GM12873 (cell line): ENCODE data around the gene ATF3.

Source experiments
- TF ChIP-seq, protein P1 (sequence below): IDR thresholded peaks from 2 replicates; pipeline ENCODE4 v1.5.1; 2012; ENCODE audit warnings: low read depth, mild to moderate bottlenecking, moderate library complexity, low read length, control low read depth; ENCODE audit not compliant: insufficient read depth; ENCODE audit errors: missing control alignments

The ATF3 gene, protein sequence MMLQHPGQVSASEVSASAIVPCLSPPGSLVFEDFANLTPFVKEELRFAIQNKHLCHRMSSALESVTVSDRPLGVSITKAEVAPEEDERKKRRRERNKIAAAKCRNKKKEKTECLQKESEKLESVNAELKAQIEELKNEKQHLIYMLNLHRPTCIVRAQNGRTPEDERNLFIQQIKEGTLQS

DNA sequence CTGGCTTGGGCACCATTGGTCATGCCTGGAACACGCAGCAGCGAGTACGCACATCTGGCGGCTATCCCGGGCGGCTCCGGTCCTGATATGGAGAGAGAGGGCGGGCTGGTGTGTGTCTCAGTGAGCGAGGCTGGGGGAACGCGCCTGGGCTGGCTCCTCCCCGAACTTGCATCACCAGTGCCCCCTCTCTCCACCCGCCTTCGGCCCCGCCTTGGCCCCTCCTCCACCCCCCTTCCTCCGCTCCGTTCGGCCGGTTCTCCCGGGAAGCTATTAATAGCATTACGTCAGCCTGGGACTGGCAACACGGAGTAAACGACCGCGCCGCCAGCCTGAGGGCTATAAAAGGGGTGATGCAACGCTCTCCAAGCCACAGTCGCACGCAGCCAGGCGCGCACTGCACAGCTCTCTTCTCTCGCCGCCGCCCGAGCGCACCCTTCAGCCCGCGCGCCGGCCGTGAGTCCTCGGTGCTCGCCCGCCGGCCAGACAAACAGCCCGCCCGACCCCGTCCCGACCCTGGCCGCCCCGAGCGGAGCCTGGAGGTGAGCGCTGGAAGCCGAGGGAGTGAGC is at the start of gene ATF3:
TSS of gene ATF3 (plus strand) at position 370 of the 567 bp plus-strand sequence. CDS start 6,261 bp downstream, outside the sequence.
- TF ChIP-seq, protein P1, sequence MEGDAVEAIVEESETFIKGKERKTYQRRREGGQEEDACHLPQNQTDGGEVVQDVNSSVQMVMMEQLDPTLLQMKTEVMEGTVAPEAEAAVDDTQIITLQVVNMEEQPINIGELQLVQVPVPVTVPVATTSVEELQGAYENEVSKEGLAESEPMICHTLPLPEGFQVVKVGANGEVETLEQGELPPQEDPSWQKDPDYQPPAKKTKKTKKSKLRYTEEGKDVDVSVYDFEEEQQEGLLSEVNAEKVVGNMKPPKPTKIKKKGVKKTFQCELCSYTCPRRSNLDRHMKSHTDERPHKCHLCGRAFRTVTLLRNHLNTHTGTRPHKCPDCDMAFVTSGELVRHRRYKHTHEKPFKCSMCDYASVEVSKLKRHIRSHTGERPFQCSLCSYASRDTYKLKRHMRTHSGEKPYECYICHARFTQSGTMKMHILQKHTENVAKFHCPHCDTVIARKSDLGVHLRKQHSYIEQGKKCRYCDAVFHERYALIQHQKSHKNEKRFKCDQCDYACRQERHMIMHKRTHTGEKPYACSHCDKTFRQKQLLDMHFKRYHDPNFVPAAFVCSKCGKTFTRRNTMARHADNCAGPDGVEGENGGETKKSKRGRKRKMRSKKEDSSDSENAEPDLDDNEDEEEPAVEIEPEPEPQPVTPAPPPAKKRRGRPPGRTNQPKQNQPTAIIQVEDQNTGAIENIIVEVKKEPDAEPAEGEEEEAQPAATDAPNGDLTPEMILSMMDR: no peak

DNA sequence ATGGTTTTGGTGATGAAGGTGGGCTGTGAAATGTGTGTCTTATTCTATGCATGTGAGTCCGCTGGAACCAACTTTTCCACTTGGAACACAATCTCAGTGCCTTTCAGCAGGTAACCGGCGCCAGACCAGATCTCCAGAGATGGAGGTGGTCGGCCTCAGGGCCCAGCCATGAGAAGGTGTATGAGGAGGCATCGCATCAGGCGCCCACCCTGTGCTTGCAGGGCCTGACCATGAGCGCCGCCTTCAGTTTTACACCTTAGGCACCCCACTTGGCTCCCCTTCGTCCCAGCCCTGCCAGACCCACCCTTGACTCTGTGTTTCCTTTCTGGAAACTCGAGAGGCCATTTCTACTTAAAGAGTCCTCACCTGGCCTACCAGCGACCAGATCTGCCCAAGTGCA is 48.6 kb upstream of the ATF3 start:
- TF ChIP-seq, protein P1: no peak

DNA sequence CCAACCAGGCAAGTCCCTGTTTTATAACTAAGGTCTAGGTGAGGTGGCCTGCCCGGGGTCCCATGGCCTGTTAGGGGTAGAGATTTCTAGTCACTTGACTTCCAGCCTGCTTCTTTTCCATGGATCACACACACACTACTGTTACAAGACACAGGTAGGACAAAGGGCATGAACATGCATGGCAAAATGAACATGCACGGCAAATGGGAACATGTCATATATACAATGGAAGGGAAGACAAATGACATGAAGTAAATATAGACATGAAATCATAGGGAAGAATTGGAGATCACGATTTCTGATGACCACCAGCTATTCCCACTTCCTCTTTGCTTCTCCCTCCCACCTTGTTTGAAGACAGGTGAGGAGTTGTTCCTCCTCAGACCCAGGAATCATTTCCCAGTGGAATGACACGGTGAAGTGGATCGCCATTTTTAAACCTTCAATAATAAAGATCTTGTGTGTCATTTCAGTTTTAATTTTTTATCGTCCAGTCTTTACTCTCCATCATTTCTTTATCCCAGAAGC is 47.6 kb upstream of the ATF3 start:
- TF ChIP-seq, protein P1: no peak

DNA sequence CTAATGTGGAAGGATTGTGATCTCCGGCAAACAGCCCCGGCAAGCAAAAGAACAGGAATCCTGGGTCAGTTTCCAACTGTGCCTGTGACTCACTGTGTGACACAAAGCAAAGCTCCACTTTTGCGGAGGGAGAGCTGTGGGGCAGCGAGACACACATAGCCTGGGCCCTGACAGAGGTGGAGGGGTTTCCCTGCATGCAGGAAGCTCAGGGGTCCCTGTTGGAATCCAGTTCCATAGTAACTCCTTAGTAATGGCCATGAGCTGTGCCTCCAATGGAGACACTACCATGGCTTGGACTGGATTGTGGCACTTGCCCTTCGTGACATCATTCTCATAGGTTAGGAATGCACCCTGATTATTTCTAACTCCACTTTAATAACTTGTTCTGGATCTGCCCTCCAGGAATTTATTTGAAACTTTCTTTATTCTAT is 47.0 kb upstream of the ATF3 start:
- TF ChIP-seq, protein P1: no peak

DNA sequence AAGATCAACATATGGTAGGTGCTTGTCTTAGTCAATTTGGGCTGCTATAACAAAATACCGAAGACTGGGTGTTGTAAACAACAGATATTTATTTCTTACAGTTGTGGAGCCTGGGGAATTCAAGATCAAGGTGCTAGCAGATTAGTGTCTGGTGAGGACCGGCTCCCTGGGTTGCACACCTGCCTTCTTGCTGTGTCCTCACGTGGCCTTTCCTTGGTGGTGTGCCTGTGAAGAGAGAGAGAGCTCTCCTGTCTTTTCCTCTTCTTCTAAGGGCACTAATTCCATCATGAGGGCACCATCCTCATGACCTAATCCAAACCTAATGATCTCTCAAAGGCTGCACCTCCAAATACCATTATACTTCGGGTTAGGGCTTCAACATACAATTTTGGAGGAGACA is 45.8 kb upstream of the ATF3 start:
- TF ChIP-seq, protein P1: no peak

DNA sequence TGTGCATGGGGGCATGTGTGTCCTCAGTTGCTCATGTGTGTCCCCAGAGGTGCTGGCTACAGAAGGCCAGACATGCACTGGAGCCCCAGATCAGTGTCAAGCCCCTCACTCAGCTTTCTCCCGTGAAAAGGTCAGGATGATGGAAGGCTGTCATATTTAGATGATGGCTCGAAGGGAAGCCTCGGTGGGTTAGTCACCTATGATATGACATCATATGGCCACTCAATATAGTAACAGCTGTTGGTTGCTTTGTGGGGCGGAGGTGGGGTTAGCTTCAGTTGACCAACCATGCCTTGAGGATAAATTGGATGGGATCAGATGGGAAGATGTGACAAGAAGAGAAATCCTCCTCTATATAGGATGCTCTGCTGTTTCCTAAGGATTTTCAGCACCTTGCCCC is 43.5 kb upstream of the ATF3 start:
- TF ChIP-seq, protein P1: no peak

DNA sequence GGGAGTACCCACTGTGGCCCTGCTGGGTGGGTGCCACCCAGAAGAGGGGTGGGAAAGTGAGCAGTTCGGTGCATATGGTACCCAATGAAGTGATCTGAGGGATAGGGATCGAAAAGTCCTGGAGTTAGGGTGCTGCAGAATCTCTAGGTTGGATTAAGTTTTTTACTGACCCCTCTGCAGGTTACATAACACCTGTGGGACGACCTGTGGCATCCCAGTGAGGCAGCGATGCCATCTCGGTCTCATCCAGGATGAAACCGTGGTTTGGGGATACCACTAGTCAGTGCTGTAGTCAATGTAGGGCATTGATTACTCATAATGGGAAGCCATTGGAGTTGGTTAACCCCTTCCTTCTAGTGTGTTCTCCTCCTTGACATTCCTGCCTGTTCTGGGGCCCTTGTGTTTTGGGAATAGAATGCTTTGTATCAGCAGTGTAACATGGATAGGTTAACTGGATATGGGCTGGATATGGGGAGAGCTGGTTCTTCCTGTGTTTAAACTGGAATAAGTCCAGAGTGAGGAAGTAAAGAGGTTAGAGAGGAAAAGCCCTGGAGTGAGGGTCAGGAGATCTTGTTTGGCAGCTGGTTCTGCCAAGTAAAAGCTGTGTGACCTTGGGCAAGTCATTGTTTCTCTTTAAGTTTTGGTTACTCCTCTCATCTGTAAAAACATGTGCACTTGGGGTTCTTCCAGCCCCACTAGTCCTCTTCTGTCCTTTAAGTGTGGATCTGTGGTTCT is 42.8 kb upstream of the ATF3 start:
- TF ChIP-seq, protein P1: no peak
